ENCODE measurements around the gene SIGLEC15.

DNA sequence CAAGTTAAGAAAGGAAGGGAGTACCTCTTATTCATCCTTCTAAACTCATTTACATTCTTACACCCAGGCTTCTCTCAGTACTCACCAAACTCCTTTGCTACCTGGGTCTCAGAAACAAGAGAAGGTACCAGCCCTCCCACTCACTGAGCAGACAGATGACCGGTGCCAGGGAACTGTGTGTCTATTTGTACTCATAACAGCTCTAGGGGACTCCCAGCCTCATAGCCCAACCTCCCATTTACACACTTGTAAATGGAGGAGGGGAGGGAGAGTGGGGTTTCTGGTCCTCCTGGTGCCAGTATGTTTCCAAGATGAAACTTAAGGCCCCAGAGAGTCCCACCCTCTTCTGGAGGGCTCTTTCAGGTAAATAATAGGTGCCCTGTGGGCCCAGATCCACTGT lies 42.8 kb upstream of the SIGLEC15 start:
- TF ChIP-seq, protein P1, sequence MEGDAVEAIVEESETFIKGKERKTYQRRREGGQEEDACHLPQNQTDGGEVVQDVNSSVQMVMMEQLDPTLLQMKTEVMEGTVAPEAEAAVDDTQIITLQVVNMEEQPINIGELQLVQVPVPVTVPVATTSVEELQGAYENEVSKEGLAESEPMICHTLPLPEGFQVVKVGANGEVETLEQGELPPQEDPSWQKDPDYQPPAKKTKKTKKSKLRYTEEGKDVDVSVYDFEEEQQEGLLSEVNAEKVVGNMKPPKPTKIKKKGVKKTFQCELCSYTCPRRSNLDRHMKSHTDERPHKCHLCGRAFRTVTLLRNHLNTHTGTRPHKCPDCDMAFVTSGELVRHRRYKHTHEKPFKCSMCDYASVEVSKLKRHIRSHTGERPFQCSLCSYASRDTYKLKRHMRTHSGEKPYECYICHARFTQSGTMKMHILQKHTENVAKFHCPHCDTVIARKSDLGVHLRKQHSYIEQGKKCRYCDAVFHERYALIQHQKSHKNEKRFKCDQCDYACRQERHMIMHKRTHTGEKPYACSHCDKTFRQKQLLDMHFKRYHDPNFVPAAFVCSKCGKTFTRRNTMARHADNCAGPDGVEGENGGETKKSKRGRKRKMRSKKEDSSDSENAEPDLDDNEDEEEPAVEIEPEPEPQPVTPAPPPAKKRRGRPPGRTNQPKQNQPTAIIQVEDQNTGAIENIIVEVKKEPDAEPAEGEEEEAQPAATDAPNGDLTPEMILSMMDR (conservative IDR thresholded peaks at IDR 0.05; ENCODE audit: low read depth, low read length), result no peak
- TF ChIP-seq EZH2 (IDR thresholded peaks at IDR 0.05; ENCODE audit: borderline replicate concordance, low read depth, low read length, poor library complexity, severe bottlenecking), result no peak

Data from A673 (cell line).